ENCODE data around the gene ZNF467.

The ZNF467 gene

GRCh38 chr7:149764481-149765398, 8.6 kb downstream of the ZNF467 start:
- no peak for DNase-seq (ENCODE audit: low read depth)
- H3K4me3 ChIP-seq (ENCODE audit: low read depth, low read length): no peak overlapping the region
- TF ChIP-seq POLR2A (IDR thresholded peaks at IDR 0.05; ENCODE audit: extremely low read depth, insufficient read length) (no peak), CTCF (IDR thresholded peaks at IDR 0.05; ENCODE audit: low read depth, low read length) (no peak), MAX (IDR thresholded peaks at IDR 0.05; ENCODE audit: low read depth, low read length) (no peak), MYC (IDR thresholded peaks at IDR 0.05; ENCODE audit: low read depth, low read length) (no peak)

- no peak overlapping the region for H3K4me3 ChIP-seq (ENCODE audit: low read depth, low read length)
- TF ChIP-seq MYC (IDR thresholded peaks at IDR 0.05; ENCODE audit: low read depth, low read length) (no peak), CTCF (IDR thresholded peaks at IDR 0.05; ENCODE audit: low read depth, low read length) (no peak), POLR2A (IDR thresholded peaks at IDR 0.05; ENCODE audit: extremely low read depth, insufficient read length) (no peak), MAX (IDR thresholded peaks at IDR 0.05; ENCODE audit: low read depth, low read length) (no peak)
- DNase-seq (ENCODE audit: low read depth): no peak
Measured at GRCh38 chr7:149763563-149764240, 9.7 kb downstream of the ZNF467 start.

DNA sequence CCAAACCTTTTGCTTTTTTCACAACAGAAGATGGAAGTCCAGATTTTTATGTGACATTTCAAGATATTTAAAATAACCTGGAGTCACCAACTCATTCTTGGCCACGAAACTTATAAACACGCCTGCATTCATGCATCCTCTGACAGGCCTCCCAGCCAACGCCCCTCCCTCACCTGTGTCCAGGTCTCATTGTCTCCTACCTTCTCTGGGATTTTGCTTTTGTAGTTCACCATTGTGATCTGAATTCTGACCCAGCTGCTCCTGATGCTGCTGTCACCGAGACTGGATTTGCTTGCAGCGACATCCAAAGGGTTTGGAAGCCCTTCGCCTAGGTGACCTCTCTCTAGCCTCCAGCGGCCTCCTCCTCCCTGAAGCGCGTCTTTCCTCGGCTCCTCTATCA, 10.8 kb downstream of the ZNF467 start:
- TF ChIP-seq CTCF (IDR thresholded peaks at IDR 0.05; ENCODE audit: low read depth, low read length): no peak
- TF ChIP-seq MAX (IDR thresholded peaks at IDR 0.05; ENCODE audit: low read depth, low read length): no peak
- TF ChIP-seq MYC (IDR thresholded peaks at IDR 0.05; ENCODE audit: low read depth, low read length): no peak
- no peak for DNase-seq (ENCODE audit: low read depth)
- no peak overlapping the region for H3K4me3 ChIP-seq (ENCODE audit: low read depth, low read length)

DNA sequence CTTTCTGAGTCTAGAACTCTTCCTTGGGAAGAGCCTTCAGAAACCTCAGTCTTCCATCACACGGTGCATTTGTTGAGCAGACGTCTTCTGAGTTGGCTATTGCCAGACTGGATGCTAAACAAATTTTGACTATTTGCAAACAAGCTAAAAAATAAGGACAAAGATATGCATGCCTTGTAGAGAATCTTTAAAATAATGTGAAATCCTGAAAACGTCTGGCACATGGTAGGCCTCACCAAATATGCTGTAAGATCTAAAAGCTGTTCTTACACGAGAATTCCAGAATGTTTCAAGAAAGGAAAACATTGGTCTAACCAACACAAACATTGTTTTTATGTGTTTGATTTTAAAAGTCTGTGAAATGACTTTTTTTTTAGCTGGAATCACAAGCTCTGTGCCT, 11.3 kb downstream of the ZNF467 start:
- no peak for DNase-seq (ENCODE audit: low read depth)
- TF ChIP-seq CTCF (IDR thresholded peaks at IDR 0.05; ENCODE audit: low read depth, low read length) (no peak), POLR2A (IDR thresholded peaks at IDR 0.05; ENCODE audit: extremely low read depth, insufficient read length) (no peak), MYC (IDR thresholded peaks at IDR 0.05; ENCODE audit: low read depth, low read length) (no peak), MAX (IDR thresholded peaks at IDR 0.05; ENCODE audit: low read depth, low read length) (no peak)

DNA sequence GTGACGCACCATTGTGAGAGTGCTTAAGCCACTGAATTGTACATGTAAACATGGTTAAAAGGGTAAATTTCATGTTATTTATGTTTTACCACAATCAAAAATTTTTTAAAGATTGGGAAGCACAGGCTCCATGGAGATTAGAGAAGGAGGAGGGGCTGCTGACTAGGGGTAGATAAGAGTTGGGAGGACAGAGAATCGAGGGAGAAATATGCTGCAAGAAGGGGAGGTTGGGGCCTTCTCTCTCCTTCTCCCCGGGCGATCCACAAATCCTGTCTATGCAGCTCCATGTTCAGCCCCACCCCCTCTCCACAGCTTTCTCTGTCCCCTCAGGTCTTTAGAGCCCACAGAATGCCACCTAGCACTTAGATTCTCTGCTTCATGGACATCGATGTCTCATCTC, 12.1 kb downstream of the ZNF467 start:
- no peak for DNase-seq (ENCODE audit: low read depth)
- no peak for TF ChIP-seq POLR2A (IDR thresholded peaks at IDR 0.05; ENCODE audit: extremely low read depth, insufficient read length)
- TF ChIP-seq CTCF (IDR thresholded peaks at IDR 0.05; ENCODE audit: low read depth, low read length): no peak
- TF ChIP-seq MYC (IDR thresholded peaks at IDR 0.05; ENCODE audit: low read depth, low read length): no peak
- no peak for TF ChIP-seq MAX (IDR thresholded peaks at IDR 0.05; ENCODE audit: low read depth, low read length)
- no peak overlapping the region for H3K4me3 ChIP-seq (ENCODE audit: low read depth, low read length)

More for the DNA sequence above, 11.3 kb downstream of the ZNF467 start:
- no peak overlapping the region for H3K4me3 ChIP-seq (ENCODE audit: low read depth, low read length)
